ENCODE measurements around the gene MICB. TPM values are rescaled to one million over a fixed set of nuclear protein-coding genes. Genes with fewer than 3 reads are reported as not detected.

MICB gene
- total RNA-seq, 1 experiment from 2014 or later: 6.4 TPM

GRCh38 chr6:31558318-31558625 lies 60.3 kb downstream of the MICB start:
- H3K4me1 ChIP-seq: peaks cover 4% of the 10 kb centered on the region; the same call in 1 of the 2 replicates
- no peak overlapping the region for H3K4me3 ChIP-seq (ENCODE audit: low read depth, low read length)
- Mint-ChIP-seq H3K4me3 (ENCODE audit: unreplicated experiment) (no peak overlapping the region), H3K9me3 (ENCODE audit: unreplicated experiment) (no peaks in the 10 kb centered on the region), H3K27ac (ENCODE audit: unreplicated experiment) (no peak overlapping the region), H3K36me3 (ENCODE audit: insufficient read depth, unreplicated experiment) (peaks cover 20% of the 10 kb centered on the region), H3K27me3 (ENCODE audit: insufficient read depth, unreplicated experiment) (no peaks in the 10 kb centered on the region), H3K4me1 (ENCODE audit: low read depth, unreplicated experiment) (no peaks in the 10 kb centered on the region)
- CTCF ChIA-PET: no interaction called here
- no TSS peak for BruUV-seq (replicated peaks)
- DNase-seq: no peak
- H3K36me3 ChIP-seq (ENCODE audit: control insufficient read depth, insufficient read depth, low read length): no peaks in the 10 kb centered on the region; the same call in 1 of the 2 replicates
- TF ChIP-seq CTCF (IDR thresholded peaks at IDR 0.05; ENCODE audit: insufficient read depth in 1 of 2, low read depth in 1 of 2, low read length in 1 of 2, severe bottlenecking in 1 of 2, unreplicated experiment in 1 of 2): no peak
- intact Hi-C loops (cut with micrococcal nuclease; ENCODE audit: unreplicated experiment): no loop called here
- no peaks in the 10 kb centered on the region for H3K9me3 ChIP-seq
- POLR2A ChIA-PET: no interaction called here
- no peaks in the 10 kb centered on the region for H3K27me3 ChIP-seq (replicated peaks; ENCODE audit: control insufficient read depth, insufficient read depth, low read length)

- no peaks in the 10 kb centered on the region for H3K4me1 Mint-ChIP-seq (ENCODE audit: low read depth, unreplicated experiment)
- CTCF ChIA-PET: no interaction called here
- H3K27ac Mint-ChIP-seq (ENCODE audit: unreplicated experiment): no peak overlapping the region
- no peak overlapping the region for H3K4me3 Mint-ChIP-seq (ENCODE audit: unreplicated experiment)
- no peak for DNase-seq
- H3K36me3 ChIP-seq (ENCODE audit: control insufficient read depth, insufficient read depth, low read length): no peaks in the 10 kb centered on the region; the same call in 1 of the 2 replicates
- H3K9me3 ChIP-seq: no peaks in the 10 kb centered on the region
- H3K4me3 ChIP-seq (ENCODE audit: low read depth, low read length): no peak overlapping the region
- no peaks in the 10 kb centered on the region for H3K9me3 Mint-ChIP-seq (ENCODE audit: unreplicated experiment)
- POLR2A ChIA-PET: no interaction called here
- intact Hi-C loops (cut with micrococcal nuclease; ENCODE audit: unreplicated experiment): no loop called here
- peaks cover 4% of the 10 kb centered on the region; the same call in 1 of the 2 replicates for H3K4me1 ChIP-seq
- no peaks in the 10 kb centered on the region for H3K27me3 Mint-ChIP-seq (ENCODE audit: insufficient read depth, unreplicated experiment)
- H3K27me3 ChIP-seq (replicated peaks; ENCODE audit: control insufficient read depth, insufficient read depth, low read length): no peaks in the 10 kb centered on the region
- BruUV-seq (replicated peaks): no TSS peak
- peaks cover 20% of the 10 kb centered on the region for H3K36me3 Mint-ChIP-seq (ENCODE audit: insufficient read depth, unreplicated experiment)
- TF ChIP-seq CTCF (IDR thresholded peaks at IDR 0.05; ENCODE audit: insufficient read depth in 1 of 2, low read depth in 1 of 2, low read length in 1 of 2, severe bottlenecking in 1 of 2, unreplicated experiment in 1 of 2): no peak
These were observed 60.9 kb downstream of the MICB start for GRCh38 chr6:31558631-31559500.

DNA sequence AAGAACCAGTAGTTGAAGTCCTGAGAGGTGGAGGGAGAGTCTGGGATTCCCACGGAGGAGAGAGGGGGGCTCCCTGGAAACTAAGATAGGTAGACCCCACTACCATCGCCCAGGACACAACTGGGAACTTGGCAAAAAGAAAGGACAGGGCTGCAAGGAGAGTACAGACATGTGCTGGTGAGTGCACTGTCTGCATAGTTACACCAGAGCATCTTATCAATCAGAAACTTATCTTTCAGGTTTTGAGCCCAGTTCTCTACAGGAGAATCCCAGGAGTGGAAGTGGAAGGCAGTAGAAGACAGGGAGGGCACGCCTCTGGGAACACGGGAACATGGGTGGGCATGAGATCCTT lies 61.6 kb downstream of the MICB start:
- H3K4me3 Mint-ChIP-seq (ENCODE audit: unreplicated experiment): no peak overlapping the region
- no peaks in the 10 kb centered on the region for H3K27me3 Mint-ChIP-seq (ENCODE audit: insufficient read depth, unreplicated experiment)
- no peak overlapping the region for H3K4me3 ChIP-seq (ENCODE audit: low read depth, low read length)
- intact Hi-C loops (cut with micrococcal nuclease; ENCODE audit: unreplicated experiment): no loop called here
- H3K4me1 Mint-ChIP-seq (ENCODE audit: low read depth, unreplicated experiment): no peaks in the 10 kb centered on the region
- H3K27ac Mint-ChIP-seq (ENCODE audit: unreplicated experiment): peak overlapping the region; percentile 43
- DNase-seq: no peak
- BruUV-seq (replicated peaks): no TSS peak
- H3K9me3 ChIP-seq: no peaks in the 10 kb centered on the region
- H3K9me3 Mint-ChIP-seq (ENCODE audit: unreplicated experiment): no peaks in the 10 kb centered on the region
- H3K4me1 ChIP-seq: peaks cover 4% of the 10 kb centered on the region; the same call in 1 of the 2 replicates
- ChIA-PET POLR2A (no interaction called here), CTCF (no interaction called here)
- peaks cover 20% of the 10 kb centered on the region for H3K36me3 Mint-ChIP-seq (ENCODE audit: insufficient read depth, unreplicated experiment)
- no peaks in the 10 kb centered on the region; the same call in 1 of the 2 replicates for H3K36me3 ChIP-seq (ENCODE audit: control insufficient read depth, insufficient read depth, low read length)
- TF ChIP-seq CTCF (IDR thresholded peaks at IDR 0.05; ENCODE audit: insufficient read depth in 1 of 2, low read depth in 1 of 2, low read length in 1 of 2, severe bottlenecking in 1 of 2, unreplicated experiment in 1 of 2): no peak
- no peaks in the 10 kb centered on the region for H3K27me3 ChIP-seq (replicated peaks; ENCODE audit: control insufficient read depth, insufficient read depth, low read length)
